OCI-LY1 (cell line): ENCODE results near the gene ARHGAP32.

Experiments used
- H2AFZ ChIP-seq: fragments of 200-600 bp; sonication (generic), shearing (Covaris generic); 2 replicates; pipeline ENCODE4 v1.6.0; 2014; ENCODE audit warnings: antibody characterized with exemption, mild to moderate bottlenecking, low read length
- H3F3A ChIP-seq: fragments of 200-600 bp; sonication (generic), shearing (Covaris generic); 2 replicates; pipeline ENCODE4 v1.6.0; 2014; ENCODE audit warnings: mild to moderate bottlenecking, antibody characterized with exemption, low read length, moderate library complexity; ENCODE audit not compliant: insufficient read depth
- H3K27ac ChIP-seq: fragments of 200-600 bp; sonication (generic); 2 replicates; pipeline ENCODE4 v1.5.1; 2014; ENCODE audit warnings: low read length, mixed run types, mild to moderate bottlenecking, low read depth; ENCODE audit not compliant: poor library complexity, severe bottlenecking
- H3K27me3 ChIP-seq: fragments of 200-600 bp; sonication (generic); 2 replicates; pipeline ENCODE4 v1.6.0; 2014; ENCODE audit warnings: antibody characterized with exemption, mild to moderate bottlenecking, low read length, moderate library complexity; ENCODE audit not compliant: insufficient read depth
- H3K36me3 ChIP-seq: fragments of 200-600 bp; sonication (generic); 2 replicates; pipeline ENCODE4 v1.6.1; 2014; ENCODE audit warnings: mild to moderate bottlenecking, antibody characterized with exemption, low read length, moderate library complexity, mixed read lengths; ENCODE audit not compliant: insufficient read depth
- H3K4me1 ChIP-seq: fragments of 200-600 bp; sonication (generic); 2 replicates; pipeline ENCODE4 v1.5.1; 2014; ENCODE audit warnings: mild to moderate bottlenecking, low read length, moderate library complexity; ENCODE audit not compliant: insufficient read depth, severe bottlenecking
- H3K4me2 ChIP-seq: fragments of 200-600 bp; sonication (generic), shearing (Covaris generic); 2 replicates; pipeline ENCODE4 v1.6.1; 2014; ENCODE audit warnings: low read length
- H3K4me3 ChIP-seq: fragments of 200-600 bp; sonication (generic); 2 replicates; pipeline ENCODE4 v1.5.1; 2014; ENCODE audit warnings: low read length, low read depth, mild to moderate bottlenecking, mixed read lengths; ENCODE audit not compliant: poor library complexity, severe bottlenecking
- H3K79me2 ChIP-seq: fragments of 200-600 bp; shearing (Covaris generic); 2 replicates; pipeline ENCODE4 v1.6.1; 2016; ENCODE audit warnings: mixed run types, low read length, mixed read lengths; ENCODE audit not compliant: insufficient read depth
- H3K9ac ChIP-seq: fragments of 200-600 bp; sonication (generic), shearing (Covaris generic); 2 replicates; pipeline ENCODE4 v1.6.1; 2014; ENCODE audit warnings: mild to moderate bottlenecking, low read length, mixed read lengths
- H3K9me2 ChIP-seq: fragments of 200-600 bp; sonication (generic), shearing (Covaris generic); 2 replicates; pipeline ENCODE4 v1.6.1; 2014; ENCODE audit warnings: low read depth, mild to moderate bottlenecking, low read length, mixed read lengths
- H3K9me3 ChIP-seq: fragments of 200-600 bp; shearing (Covaris generic); 2 replicates; pipeline ENCODE4 v1.6.1; 2014; ENCODE audit warnings: low read length, mixed read lengths
- H4K20me1 ChIP-seq: fragments of 200-600 bp; sonication (generic), shearing (Covaris generic); 2 replicates; pipeline ENCODE4 v1.6.0; 2016; ENCODE audit warnings: mild to moderate bottlenecking, low read length; ENCODE audit not compliant: insufficient read depth
- CTCF ChIP-seq: fragments of 200-600 bp; sonication (generic), shearing (Covaris generic); IDR thresholded peaks from 2 replicates; pipeline ENCODE4 v1.5.1; 2017; ENCODE audit warnings: mild to moderate bottlenecking, antibody characterized with exemption, low read length, moderate library complexity, mixed read lengths
- EZH2 ChIP-seq: fragments of 200-600 bp; sonication (generic), shearing (Covaris generic); IDR thresholded peaks from 2 replicates; pipeline ENCODE4 v1.8.0; 2017; ENCODE audit warnings: borderline replicate concordance, mixed run types, mild to moderate bottlenecking, antibody characterized with exemption, low read length, moderate library complexity, mixed read lengths

The ARHGAP32 gene

GRCh38 chr11:129192150-129192549, at the start of gene ARHGAP32:
ARHGAP32 (minus strand) TSS chr11:129192325; CDS start chr11:129192198, 127 bp downstream.
- Histone ChIP-seq H3K27me3 (no peaks in the 10 kb centered on the region), H3K36me3 (no peaks in the 10 kb centered on the region), H3K9me3 (no peaks in the 10 kb centered on the region), H3K9me2 (no peaks in the 10 kb centered on the region), H3K4me3 (no peak within 1 kb of the TSS), H3K79me2 (no peaks in the 10 kb centered on the region), H3F3A (no peaks in the 10 kb centered on the region), H3K9ac (no peak within 1 kb of the TSS), H3K27ac (no peak within 1 kb of the TSS), H4K20me1 (no peaks in the 10 kb centered on the region), H3K4me1 (no peaks in the 10 kb centered on the region), H3K4me2 (no peak within 1 kb of the TSS), H2AFZ (no peak within 1 kb of the TSS)
- TF ChIP-seq CTCF (no peak), EZH2 (no peak)

GRCh38 chr11:129239207-129239606, 47.1 kb upstream of the ARHGAP32 start:
- no peaks in the 10 kb centered on the region for H4K20me1 ChIP-seq
- no peaks in the 10 kb centered on the region for H3K9me2 ChIP-seq
- H3K27me3 ChIP-seq, result no peaks in the 10 kb centered on the region
- no peaks in the 10 kb centered on the region for H3K9me3 ChIP-seq
- no peak overlapping the region for H3K9ac ChIP-seq
- H3F3A ChIP-seq, result no peaks in the 10 kb centered on the region
- H3K4me3 ChIP-seq, result no peak overlapping the region
- no peaks in the 10 kb centered on the region for H3K79me2 ChIP-seq
- no peak overlapping the region for H3K4me2 ChIP-seq
- no peak for TF ChIP-seq CTCF
- no peak for TF ChIP-seq EZH2
- H2AFZ ChIP-seq, result no peak overlapping the region
- no peaks in the 10 kb centered on the region for H3K36me3 ChIP-seq
- H3K4me1 ChIP-seq, result no peaks in the 10 kb centered on the region
- no peak overlapping the region for H3K27ac ChIP-seq

GRCh38 chr11:129237880-129238638, 45.9 kb upstream of the ARHGAP32 start:
- no peaks in the 10 kb centered on the region for H3K79me2 ChIP-seq
- H3F3A ChIP-seq, result no peaks in the 10 kb centered on the region
- no peak overlapping the region for H3K4me2 ChIP-seq
- no peaks in the 10 kb centered on the region for H3K9me2 ChIP-seq
- no peak overlapping the region for H3K27ac ChIP-seq
- no peak overlapping the region for H2AFZ ChIP-seq
- H3K27me3 ChIP-seq, result no peaks in the 10 kb centered on the region
- no peaks in the 10 kb centered on the region for H3K36me3 ChIP-seq
- TF ChIP-seq CTCF, result no peak
- TF ChIP-seq EZH2, result no peak
- no peaks in the 10 kb centered on the region for H4K20me1 ChIP-seq
- H3K9me3 ChIP-seq, result no peaks in the 10 kb centered on the region
- no peaks in the 10 kb centered on the region for H3K4me1 ChIP-seq
- no peak overlapping the region for H3K4me3 ChIP-seq
- H3K9ac ChIP-seq, result no peak overlapping the region
